GM19452 (cell line): Measurements from ENCODE around the gene CCDC88B.
"Not testable (repeated sequence)": the region's sequence is repeated elsewhere in the genome, so short reads cannot be mapped to it uniquely, and the experiment has no call there.

Source experiments
- ATAC-seq: cut with Tn5 transposase; IDR thresholded peaks from one replicate; pipeline ENCODE4 v1.9.1; 2021; ENCODE audit not compliant: unreplicated experiment

The CCDC88B gene

DNA sequence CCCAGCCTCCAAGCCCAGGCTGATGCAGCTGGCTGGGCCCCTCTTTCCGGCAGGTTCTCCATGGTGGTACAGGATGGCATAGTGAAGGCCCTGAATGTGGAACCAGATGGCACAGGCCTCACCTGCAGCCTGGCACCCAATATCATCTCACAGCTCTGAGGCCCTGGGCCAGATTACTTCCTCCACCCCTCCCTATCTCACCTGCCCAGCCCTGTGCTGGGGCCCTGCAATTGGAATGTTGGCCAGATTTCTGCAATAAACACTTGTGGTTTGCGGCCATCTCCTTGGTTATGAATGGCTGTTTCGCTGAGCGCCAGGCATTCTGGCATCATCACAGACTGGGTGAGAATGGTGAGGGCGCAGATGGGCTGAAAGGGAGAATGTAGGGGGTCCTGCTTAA is 18.5 kb upstream of the CCDC88B start:
- no peak for ATAC-seq

DNA sequence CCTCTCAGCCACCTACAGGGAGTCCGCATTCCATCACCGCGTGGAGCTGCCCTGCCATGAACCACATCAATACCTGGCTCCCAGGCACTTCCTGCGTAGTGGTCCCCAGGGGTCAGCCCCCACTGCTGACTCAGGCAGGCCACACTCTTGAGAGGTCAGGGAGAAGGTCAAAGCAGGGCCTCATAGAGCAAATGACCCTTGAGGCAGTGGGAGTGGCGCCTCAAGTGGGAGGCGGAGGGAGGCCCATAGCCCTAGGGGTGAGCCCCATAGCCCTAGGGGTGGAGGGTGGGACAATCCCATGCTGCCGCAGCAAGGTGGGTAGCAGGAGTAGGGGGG is 17.1 kb upstream of the CCDC88B start:
- no peak for ATAC-seq

DNA sequence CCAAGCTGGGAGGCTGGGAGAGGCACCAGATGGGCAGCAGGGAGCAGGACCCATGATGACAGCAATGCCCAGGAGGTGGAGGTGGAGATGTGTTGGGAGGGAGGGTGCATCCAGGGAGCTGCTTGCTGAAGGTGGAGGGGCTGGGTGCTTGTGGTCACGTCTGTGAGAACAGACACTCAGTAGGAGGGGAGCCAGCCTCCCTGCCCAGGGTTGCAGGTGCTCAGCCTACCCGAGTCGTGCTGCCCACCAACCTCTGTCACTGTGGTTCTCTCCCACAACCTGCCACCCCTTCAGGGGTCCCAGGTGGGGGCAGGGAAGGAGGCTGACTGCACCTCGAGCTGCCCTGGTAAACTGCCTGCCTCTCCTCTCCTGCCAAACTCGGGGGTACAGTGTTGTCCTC is 16.6 kb upstream of the CCDC88B start:
- ATAC-seq = no peak

- not testable (repeated sequence) for ATAC-seq
Observed at GRCh38 chr11:64323984-64324383, 16.0 kb upstream of the CCDC88B start.

GRCh38 chr11:64324692-64325469 is 15.1 kb upstream of the CCDC88B start:
- no peak for ATAC-seq

DNA sequence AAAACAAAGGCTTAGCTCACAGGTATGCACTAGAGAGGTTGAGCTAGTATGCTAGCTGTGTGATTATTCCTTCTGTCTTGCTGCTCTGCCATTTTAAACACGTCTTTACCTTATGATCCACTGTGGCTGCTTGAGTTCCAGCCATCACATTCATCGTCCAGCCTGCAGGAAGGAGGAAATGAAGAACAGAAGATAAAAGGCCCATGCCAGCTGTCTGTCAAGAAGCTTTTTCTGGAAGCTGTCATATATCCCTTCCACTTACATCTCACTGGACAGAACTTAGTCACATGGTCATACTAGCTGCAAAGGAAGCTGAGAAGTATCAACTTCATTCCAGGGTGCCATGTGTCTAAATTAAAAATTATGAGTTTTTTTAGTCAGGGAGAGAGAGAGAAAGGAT is 12.6 kb upstream of the CCDC88B start:
- ATAC-seq = no peak

DNA sequence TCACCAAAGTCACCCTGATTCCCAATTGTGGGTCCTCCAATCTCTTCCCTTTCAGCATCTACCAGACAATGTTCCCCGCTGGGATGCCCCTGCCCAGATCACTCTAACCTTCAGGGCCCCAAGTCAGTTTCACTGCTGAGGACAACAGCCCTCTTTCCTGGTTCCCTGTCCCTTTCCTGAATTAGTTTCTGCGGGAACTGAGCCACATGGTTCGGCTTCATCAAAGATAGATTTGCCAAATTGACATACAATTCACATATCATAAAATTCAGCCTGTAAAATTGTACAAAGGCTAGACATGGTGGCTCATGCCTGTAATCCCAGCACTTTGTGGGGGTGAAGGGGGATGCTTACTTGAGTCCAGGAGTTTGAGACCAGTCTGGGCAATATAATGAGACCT is 12.0 kb upstream of the CCDC88B start:
- no peak for ATAC-seq

- ATAC-seq = no peak
Observed at GRCh38 chr11:64330888-64331287, 9.1 kb upstream of the CCDC88B start.

DNA sequence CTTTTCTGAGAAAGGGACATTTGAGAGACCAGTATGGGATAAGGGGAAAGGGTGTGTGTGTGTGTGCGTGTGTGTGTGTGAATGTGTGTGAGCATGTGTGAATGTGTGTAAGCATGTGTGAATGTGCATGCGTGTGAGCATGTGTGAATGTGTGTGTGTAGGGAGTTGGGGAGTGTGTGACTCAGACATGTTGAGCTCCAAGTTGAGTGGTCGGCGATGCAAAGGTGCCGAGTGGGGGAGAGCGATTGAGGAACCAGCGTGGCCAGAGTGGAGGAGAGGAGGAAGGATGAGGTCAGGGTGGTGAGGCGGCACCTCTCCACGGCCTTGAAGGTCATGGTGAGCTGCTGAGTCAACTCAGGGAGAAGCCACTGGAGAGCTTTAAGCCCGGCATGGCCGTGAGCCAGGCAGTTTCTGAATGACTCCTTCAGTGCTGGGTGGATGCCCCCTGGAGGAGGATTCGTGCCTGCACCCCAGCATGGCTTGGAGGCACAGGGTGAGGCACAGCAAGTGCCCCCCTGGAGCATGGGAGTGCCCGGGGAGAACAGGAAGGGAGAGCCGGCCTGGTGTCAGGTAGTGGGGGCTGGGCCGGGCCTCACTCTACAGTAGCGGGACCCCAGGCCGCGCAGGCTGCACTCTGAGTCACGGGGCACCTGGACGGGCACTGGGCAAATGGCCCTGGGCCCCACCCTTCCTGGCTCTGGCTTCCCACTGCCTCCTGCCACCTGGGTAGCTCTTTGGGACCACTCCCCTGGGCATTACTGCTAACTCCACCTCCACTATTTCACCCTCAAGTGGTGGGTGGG is 8.2 kb upstream of the CCDC88B start:
- ATAC-seq = peak; percentile 57

DNA sequence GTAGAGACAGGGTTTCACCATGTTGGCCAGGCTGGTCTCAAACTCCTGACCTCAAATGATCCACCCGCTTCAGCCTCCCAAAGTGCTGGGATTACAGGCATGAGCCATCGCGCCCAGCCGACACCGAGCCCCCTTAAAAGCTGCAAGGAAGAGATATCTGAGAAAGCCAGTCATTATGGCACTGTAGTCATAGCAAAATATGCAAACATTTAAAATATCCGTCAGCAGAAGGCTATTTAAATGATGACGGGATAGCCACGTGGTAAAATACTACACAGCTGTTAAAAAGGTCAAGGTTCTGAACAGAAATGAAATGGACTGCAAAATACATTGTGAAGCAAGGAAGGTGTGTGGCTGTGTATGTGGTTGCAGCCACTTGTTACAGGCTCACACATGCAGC is 6.4 kb upstream of the CCDC88B start:
- no peak for ATAC-seq

GRCh38 chr11:64334764-64335735 is 5.0 kb upstream of the CCDC88B start:
- ATAC-seq = peak; percentile 70

DNA sequence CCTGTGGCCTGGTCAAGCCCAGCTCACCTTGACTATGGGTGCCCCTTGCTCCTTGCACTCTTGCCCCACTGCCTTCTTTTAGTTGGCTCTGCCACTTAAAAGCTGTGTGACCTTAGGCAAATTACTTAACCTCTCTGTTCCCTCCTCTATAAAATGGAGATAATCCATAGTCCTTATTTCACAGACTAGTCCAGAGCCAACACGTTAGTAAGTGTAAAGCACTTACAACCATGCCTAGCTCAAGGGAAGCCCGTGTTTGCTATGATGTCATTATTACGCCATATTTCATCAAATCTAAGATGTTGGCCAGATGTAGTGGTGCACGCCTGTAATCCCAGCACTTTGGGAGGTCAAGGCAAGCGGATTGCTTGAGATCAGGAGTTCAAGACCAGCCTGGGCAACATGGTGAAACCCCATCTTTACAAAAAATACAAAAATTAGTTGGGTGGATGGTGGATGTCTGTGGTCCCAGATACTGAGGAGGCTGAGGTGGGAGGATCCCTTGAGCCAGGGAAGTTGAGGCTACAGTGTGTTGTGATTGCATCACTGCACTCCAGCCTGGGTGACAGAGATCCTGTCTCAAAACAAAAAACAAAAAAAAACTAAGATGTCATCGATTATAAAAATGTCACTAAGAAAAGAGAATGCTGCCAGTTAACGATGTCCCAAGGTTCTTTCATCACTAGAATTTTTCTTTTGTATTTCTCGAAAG is 2.3 kb upstream of the CCDC88B start:
- ATAC-seq = no peak

DNA sequence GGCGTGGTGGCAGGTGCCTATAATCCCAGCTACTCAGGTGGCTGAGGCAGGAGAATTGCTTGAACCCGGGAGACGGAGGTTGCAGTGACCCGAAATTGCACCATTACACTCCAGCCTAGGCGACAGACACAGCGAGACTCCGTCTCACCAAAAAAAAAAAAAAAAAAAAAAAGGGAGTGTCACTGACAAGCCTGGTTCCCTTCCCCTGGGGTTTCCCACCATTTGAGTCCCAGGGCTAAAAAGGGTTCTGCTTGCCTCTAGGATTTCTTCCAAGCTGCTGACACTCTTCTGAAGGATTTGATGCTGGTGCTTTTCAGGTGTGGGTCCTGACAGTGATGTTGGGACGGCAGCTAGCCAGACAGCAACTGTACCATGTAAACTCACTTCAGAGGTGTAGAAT is 1.3 kb upstream of the CCDC88B start:
- ATAC-seq = no peak

- no peak for ATAC-seq
Observed at GRCh38 chr11:64339286-64339685, 718 bp upstream of the CCDC88B start.

- no peak for ATAC-seq
Observed at GRCh38 chr11:64340671-64341335, 799 bp downstream of the CCDC88B start.

DNA sequence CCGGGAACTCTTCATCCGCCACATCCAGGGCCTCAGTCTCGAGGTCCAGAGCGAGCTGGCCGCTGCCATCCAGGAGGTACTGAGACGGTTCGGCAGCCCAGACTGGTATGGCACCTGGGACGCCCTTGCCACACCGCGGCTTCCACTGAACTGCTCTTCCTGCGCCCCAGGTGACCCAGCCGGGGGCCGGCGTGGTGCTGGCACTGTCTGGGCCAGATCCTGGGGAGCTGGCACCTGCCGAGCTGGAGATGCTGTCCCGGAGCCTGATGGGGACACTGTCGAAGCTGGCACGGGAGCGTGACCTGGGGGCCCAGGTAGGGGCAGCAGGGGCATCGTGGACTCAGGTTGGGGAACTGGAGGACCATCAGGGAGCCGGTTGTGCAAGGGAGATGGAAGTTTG is 1.4 kb downstream of the CCDC88B start:
- no peak for ATAC-seq

DNA sequence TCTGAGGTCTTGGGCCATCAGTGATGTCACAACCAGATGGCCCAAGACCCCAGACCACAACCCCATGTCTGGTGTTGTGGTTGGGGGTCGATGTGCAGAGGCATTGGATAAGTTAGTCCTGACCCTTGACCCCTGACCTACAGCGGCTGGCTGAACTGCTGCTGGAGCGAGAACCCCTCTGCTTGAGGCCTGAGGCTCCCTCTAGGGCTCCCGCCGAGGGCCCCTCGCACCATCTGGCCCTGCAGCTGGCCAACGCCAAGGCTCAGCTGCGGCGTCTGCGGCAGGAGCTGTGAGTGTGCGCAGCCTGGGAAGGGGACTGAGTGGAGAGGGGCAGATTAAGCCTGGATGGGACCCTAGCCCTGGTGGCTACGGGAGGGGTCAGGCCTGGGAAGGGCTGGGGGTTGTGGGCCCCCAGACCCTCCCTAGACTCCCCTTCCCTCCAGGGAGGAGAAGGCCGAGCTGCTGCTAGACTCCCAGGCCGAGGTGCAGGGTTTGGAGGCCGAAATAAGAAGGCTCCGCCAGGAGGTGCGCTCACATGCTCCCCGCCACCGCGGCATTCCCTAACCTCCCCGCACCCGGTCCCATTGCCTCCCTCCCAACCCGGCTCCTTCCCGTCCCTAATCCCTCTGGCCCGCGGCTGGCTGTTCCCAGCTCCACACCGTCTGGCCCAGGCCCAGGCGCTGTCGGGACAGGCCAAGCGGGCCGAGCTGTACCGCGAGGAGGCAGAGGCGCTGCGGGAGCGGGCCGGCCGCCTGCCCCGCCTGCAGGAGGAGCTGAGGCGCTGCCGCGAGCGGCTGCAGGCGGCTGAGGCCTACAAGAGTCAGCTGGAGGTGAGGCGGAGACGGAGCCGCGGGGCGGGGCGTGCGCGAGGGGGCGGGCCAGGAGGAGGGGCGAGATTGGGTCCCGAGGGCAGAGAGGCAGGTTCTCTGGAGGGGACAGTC is 2.1 kb downstream of the CCDC88B start:
- no peak for ATAC-seq

- no peak for ATAC-seq
Observed at GRCh38 chr11:64342869-64343745, 3.1 kb downstream of the CCDC88B start.
